DMS 273 (cell line): ENCODE data around the gene SLC51B.
"Not testable (repeated sequence)": the region's sequence is repeated elsewhere in the genome, so short reads cannot be mapped to it uniquely, and the experiment has no call there.

Experiments
- DNase-seq: peaks from one replicate; lab custom pipeline; 2025; ENCODE audit not compliant: unreplicated experiment; lab: John Stamatoyannopoulos, UW

SLC51B gene

DNA sequence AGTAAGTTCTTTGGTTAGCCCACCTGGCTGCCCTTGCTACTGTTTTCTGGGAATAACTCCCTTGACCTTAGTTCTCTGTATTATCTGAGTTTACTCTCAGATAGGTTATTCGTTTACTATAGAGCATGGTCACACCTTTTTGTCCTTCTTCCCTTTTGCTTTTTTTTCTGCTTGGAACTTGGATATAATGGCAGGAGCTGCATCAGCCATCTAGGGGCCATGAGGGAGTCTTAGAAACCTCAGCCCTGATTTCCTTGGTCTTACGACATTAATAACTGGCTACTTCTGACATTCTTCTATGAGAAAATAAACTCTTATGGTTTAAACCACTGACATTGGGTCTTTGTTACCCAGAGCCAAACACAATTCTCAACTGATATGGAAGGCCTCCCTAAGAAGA lies 3.4 kb upstream of the SLC51B start:
- DNase-seq = no peak

DNA sequence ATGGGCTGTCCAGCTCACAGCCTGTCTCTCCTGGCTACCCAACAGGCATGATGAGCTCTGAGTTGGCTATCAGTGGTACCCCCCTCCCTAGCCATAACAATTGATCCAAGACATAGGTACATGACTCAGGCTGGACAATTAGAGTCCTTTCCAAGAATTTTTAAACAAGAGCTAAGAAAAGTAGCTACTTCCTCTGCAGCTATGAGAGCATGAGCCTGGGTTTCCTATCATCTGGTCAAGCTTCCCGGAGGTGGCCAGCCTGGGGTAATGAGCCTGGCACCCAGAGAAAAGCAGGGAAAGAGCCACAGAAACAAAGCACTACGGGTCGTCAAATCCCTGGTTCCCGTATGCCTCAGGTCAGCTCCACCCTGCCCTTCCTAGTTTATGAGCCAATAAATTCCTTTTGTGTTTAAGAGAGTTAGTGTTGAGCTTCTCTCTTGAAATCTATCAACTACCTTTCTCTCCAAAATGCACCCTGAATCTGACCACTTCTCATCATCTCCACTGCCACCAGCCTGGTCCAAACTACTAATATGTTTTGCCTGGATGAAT lies 2.3 kb upstream of the SLC51B start:
- no peak for DNase-seq

- DNase-seq = not testable (repeated sequence)
Measured at GRCh38 chr15:65044218-65044617, 969 bp upstream of the SLC51B start.

- DNase-seq = no peak
Measured at GRCh38 chr15:65048241-65048640, 3.1 kb downstream of the SLC51B start.

DNA sequence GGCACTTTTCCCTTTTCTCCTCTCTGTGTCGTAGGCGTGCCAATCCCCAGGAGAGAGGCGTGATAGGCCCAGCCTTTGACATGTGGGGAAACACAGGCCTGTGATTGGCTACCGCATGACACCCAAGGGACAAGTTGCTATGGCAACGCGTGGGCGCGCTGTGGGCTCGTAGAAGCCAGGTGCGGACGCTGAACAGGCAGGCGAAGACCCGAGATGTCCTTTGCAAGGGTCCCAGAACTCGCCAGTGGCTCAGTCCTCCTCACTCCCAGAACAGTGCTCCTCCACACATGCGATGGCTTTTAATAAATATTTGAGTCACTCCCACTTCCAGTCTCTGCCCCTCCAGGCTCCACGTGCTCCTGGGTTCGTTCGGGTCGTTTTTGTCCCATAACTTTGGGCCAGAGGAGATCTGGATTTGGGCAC lies 4.2 kb downstream of the SLC51B start:
- DNase-seq = peak; percentile 96

DNA sequence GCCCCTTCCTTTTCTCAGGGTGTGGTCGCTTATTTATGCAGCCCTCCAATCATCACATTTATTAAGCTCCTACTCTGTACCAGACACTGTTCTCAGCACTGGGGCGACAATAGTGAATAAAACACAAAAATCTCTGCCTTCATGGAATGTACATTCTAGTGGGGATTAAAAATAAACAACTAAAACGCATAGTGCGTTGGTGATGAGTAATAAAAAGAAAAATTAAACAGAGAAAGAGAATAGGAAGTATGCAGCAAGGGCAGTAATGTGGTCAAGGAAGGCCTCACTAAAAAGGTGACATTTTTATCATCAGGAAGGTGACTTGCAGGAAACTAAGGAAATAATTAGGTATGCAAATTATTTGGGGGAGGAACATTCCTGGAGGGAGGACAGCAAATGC lies 5.1 kb downstream of the SLC51B start:
- DNase-seq = no peak

DNA sequence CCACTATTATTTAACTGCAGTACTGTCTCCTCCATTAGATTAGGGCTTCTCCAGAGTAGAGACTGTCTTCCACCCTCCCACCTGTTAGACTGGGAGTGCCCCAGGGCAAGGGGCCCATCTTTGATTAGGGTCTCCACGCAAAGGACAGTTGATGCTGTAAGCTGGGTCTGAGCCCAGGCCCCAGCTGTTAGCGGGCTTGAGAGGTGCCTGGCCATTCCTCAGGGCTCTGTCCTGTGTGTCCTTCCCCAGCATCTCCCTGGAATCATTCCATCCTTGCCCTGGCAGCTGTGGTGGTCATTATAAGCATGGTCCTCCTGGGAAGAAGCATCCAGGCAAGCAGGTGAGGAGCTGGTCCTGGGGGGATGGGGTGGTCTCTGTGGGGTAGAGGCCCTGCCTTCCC lies 6.1 kb downstream of the SLC51B start:
- no peak for DNase-seq

DNA sequence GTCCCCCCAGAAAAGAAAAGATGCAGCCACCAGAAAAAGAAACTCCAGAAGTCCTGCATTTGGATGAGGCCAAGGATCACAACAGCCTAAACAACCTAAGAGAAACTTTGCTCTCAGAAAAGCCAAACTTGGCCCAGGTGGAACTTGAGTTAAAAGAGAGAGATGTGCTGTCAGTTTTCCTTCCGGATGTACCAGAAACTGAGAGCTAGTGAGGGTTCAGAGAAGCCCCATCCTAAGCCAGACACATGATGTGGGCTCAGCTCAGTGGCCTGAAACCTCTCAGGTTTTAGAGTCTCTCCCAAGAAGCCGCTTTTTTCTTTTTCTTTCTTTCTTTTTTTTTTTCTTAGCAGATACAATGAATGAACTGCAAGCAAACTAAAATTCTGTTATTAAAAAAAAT lies 7.8 kb downstream of the SLC51B start:
- DNase-seq = no peak

DNA sequence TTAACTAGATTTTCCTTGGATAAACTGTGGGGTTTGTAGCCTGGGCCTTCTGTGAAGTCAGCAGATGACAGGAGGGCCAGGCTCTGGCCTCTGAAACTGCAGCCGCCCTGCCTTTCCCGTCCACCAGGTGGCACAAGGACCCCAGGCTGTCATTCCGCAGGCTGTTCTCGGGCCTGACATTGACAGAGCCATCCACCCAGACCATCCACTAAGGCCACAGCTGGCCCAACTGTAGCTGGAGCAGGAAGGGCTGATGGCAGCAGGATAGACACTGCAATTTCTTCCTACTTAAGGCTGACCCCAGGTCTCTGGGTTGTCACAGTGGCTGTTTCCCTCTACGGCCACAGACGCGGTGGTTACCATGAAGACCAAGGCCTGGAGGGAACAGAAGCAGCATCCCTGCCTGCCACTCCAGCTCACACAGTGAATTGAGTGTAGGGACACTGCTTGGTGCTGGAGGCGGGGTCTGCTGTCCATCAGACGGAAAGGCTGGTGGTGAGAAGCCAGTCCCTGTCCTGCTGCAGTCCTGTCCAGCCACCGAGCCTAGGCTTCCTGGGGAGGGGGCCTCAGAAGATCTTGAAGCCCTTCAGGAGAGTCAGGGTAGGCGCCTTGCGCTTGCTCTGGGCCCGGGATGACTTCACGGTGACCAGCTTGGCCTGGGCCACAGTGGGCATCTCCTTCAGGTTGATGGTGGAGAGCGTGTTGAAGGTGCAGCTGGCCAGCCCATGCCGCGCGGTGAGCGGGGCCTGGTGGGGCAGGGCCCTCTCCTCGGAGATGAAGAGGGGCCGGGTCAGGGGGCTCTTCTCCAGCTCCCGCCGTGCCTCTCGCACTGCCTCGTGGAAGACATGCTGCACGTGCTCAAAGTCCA lies 9.4 kb downstream of the SLC51B start:
- peak; percentile 75 for DNase-seq

DNA sequence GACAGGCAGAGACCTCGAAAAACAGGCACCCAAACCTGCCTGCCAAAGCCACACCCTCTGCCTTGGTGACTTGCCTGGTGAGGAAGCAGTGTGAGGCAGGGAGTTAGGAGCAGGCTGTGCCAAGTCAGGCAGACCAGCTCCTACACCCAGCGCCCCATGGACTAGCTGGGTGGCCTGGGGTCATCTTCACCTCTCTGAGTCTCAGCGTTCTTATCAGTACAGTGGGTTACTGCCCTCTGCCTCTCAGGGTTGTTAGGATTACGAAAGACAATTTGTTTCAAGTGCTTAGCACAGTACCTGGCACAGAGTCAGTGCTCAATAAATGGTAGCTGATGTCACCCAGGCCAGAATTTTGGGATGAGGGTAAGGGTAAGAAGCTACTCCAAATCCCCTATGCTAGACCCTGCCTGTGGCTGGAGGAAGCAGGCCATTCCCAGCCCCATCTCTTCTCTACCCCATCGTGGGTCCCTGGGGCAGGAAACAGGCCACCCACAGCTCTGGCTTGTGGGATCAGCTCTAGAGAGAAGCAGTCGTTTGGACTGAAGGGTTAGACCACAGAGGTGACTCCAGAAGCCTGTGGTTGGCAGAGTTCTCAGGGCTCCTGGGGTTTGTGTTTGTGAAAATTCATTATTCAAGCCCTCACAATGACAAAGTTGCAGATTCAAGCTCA lies 10.1 kb downstream of the SLC51B start:
- no peak for DNase-seq

GRCh38 chr15:65056106-65056505 lies 10.9 kb downstream of the SLC51B start:
- DNase-seq = no peak

- no peak for DNase-seq
Measured at GRCh38 chr15:65056868-65057548, 11.8 kb downstream of the SLC51B start.

DNA sequence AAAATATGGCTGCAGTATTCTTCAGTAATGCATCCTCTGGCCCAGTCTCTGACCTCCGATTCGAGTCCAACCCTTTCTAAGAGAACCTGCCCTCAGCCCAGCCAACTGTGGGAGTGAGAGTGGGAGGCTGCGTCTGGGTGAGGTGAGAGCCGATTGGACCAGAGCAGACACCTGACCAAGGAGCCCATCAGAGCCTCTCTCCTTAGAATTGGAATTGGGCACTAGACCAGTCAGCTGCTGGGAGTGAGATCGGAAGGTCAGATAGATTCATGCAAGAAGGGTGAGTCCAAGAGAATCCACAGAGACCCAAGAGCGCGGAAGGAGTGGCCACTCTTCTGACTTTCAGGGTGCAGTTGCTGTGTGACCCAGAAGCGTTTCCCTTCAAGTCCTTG lies 12.4 kb downstream of the SLC51B start:
- no peak for DNase-seq

- no peak for DNase-seq
Measured at GRCh38 chr15:65058394-65059368, 13.5 kb downstream of the SLC51B start.

DNA sequence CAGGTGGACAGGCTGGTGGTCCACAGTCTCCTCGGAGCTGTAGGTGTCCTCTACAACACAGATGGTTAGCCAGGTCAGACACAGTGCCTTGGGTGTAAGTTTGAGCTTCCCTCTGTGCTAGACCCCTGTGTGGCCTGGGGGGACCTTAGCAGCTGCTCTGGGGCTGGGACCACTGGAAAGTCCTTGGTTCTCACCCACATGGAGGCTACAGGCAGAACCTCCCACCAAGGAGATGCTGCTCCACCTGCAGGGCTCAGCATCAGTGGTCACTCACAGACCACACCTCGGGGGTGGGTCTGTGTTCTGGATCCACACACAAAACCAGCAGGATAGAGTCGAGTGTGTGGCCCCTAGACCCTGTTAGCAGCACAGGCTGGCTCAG lies 14.2 kb downstream of the SLC51B start:
- DNase-seq = no peak

DNA sequence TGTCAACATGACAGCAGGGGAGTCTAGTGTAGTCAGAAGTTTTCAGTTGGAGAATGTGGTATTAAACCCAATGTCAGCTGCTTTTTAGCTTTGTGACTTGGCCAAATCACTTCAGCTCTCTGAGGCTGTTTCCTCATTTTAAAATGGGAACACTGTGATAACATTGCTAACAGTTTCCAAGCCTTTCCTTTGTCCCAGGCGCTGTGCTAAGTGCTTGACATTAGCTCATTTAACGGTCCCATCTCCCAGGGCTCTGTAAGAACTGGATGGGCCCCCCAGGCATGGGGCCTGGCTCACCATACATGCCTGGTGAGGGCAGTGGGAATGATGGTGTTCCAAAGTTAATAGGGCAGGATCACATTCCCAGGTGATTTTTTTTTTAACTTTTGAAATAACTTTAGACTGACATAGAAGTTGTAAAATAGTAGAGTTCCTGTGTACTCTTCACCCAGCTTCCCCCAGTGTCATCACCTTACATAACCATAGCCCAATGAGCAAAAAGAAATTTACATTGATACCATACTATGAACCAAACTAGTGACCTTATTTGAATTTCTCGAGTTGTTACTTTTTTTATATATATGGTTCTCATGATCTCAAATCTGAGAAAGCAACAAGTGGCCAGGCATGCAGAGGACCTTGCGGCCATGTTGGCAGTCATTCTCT lies 14.9 kb downstream of the SLC51B start:
- no peak for DNase-seq

DNA sequence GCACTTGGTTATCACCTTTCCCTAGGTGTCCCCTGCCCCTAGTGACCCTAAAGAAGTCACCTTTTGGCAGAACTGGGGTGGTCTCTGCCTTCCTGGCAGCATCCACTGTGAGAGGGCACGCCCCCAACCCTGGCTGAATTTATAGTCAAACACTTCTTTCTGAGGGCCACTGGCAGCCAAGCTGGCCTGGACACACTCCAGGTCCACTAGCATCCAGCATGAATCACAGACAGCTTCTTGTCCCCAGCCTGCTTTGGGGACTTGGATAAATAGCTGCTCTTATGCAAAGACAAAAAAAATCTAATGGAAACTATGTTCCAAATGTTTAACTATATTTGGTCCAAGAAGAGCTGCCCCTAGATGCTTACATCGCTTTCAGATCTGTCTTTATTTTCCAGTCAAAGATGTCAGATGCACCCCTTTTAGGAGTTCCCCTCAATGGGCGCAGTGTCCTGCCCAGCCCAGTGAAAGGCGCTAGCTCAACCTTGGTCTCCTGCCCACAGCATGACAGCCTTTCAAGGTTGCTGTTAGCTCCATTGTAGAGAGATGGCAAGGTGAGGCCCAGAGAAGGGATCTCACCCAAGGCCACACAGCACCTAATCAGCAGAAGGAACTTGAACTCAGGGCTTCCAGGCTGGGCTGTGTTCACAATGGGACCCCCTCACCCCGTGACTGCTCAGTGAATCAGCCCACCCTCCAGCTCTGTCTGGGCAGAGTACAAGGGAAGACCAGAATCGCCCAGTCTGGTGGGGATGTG lies 15.6 kb downstream of the SLC51B start:
- no peak for DNase-seq

GRCh38 chr15:65062061-65062460 lies 16.9 kb downstream of the SLC51B start:
- no peak for DNase-seq

- no peak for DNase-seq
Measured at GRCh38 chr15:65062726-65063125, 17.5 kb downstream of the SLC51B start.
